Measurements from ENCODE around the gene ZNF429.

DNA sequence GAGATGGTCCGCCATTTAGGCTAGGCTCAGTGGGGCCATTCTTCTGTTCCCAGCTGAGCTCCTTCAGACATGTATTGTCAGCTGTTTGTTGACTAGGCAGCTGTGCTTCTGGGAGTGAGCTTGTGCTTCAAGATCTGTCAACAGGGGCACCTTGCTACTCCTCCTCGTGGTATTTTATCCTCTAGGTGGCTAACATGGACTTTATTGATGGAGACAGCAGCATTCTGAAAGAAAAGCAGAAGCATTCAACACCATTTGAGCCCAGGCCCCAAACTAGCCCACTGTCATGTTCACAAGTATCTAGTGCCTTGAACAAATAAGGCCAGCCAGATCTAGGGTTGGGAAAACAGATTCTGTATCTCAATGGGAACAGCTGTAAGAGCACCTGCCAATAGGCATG is 65.9 kb downstream of the ZNF429 start:
- TF ChIP-seq, protein P1, sequence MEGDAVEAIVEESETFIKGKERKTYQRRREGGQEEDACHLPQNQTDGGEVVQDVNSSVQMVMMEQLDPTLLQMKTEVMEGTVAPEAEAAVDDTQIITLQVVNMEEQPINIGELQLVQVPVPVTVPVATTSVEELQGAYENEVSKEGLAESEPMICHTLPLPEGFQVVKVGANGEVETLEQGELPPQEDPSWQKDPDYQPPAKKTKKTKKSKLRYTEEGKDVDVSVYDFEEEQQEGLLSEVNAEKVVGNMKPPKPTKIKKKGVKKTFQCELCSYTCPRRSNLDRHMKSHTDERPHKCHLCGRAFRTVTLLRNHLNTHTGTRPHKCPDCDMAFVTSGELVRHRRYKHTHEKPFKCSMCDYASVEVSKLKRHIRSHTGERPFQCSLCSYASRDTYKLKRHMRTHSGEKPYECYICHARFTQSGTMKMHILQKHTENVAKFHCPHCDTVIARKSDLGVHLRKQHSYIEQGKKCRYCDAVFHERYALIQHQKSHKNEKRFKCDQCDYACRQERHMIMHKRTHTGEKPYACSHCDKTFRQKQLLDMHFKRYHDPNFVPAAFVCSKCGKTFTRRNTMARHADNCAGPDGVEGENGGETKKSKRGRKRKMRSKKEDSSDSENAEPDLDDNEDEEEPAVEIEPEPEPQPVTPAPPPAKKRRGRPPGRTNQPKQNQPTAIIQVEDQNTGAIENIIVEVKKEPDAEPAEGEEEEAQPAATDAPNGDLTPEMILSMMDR (conservative IDR thresholded peaks at IDR 0.05; ENCODE audit: low read depth, low read length) = no peak
- TF ChIP-seq POLR2A (IDR thresholded peaks at IDR 0.05; ENCODE audit: low read depth, low read length) (no peak), SMC3 (IDR thresholded peaks at IDR 0.05; ENCODE audit: low read depth, low read length) (no peak), MAZ (IDR thresholded peaks at IDR 0.05; ENCODE audit: borderline replicate concordance, low read depth, low read length) (no peak), RAD21 (IDR thresholded peaks at IDR 0.05; ENCODE audit: low read length) (no peak), FOS (IDR thresholded peaks at IDR 0.05; ENCODE audit: low read depth, low read length) (no peak)
